Body of pancreas (tissue), 4 donors: ENCODE measurements around the gene LPCAT1.

Source experiments
- POLR2A ChIP-seq, 3 donors: fragments of 450-650 bp; IDR thresholded peaks; one replicate each; pipeline ENCODE4 v1.6.1; 2016; ENCODE audit warnings: antibody characterized with exemption in 3 of 3, mild to moderate bottlenecking in 2 of 3
- TF ChIP-seq, protein P1 (sequence below), 7 experiments: fragments of 450-650 bp in 4 of 7; fragments of 200-600 bp in 3 of 7; sonication (generic) in 3 of 7; IDR thresholded peaks; one replicate each; pipeline ENCODE4 v1.5.1; 2016 to 2019; ENCODE audit warnings: antibody characterized with exemption in 7 of 7

DNA sequence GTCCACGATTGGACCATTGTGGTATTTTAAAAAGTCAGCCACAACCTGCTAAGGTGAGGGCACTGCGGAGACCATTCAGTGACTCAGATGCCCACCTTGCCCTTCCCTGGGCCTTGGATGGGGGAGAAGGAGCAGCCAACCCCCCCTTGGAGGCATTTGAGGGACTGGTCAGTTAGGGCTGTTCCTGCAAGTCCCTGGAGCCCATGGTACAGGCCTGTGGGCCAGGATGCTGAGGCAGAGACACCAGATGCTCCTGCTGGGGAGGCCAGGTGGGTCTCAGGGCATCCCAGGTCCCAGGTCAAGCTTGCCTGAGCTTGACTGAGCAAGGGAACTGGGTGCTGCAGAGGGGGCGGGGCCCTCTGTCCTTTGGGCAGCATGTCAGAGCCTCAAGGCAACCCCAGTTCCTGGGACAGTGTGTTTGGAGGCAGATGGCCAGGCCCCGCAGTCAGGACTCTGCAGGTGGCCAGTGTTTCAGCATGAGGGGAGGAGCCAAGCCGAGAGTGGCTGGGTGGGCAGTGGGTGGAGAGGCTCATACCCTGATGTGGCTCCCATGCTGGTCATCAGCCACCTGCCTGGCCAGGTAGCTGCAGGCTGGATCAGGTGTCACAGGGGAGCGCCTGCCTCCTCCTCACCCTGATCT lies 106.1 kb downstream of the LPCAT1 start:
- TF ChIP-seq, protein P1, sequence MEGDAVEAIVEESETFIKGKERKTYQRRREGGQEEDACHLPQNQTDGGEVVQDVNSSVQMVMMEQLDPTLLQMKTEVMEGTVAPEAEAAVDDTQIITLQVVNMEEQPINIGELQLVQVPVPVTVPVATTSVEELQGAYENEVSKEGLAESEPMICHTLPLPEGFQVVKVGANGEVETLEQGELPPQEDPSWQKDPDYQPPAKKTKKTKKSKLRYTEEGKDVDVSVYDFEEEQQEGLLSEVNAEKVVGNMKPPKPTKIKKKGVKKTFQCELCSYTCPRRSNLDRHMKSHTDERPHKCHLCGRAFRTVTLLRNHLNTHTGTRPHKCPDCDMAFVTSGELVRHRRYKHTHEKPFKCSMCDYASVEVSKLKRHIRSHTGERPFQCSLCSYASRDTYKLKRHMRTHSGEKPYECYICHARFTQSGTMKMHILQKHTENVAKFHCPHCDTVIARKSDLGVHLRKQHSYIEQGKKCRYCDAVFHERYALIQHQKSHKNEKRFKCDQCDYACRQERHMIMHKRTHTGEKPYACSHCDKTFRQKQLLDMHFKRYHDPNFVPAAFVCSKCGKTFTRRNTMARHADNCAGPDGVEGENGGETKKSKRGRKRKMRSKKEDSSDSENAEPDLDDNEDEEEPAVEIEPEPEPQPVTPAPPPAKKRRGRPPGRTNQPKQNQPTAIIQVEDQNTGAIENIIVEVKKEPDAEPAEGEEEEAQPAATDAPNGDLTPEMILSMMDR (IDR thresholded peaks at IDR 0.05) = no peak
- TF ChIP-seq POLR2A (IDR thresholded peaks at IDR 0.05) = no peak
